Measurements from ENCODE around the gene SLC12A5. TPM values are rescaled to one million over a fixed set of nuclear protein-coding genes. Genes with fewer than 3 reads are reported as not detected.

SLC12A5 gene
- polyA plus RNA-seq, 1 donor from 2014 or later: 0.11 TPM

- Mint-ChIP-seq H3K27me3 (peaks cover 11% of the 10 kb centered on the region), H3K4me1 (peaks cover 23 to 31% (median 23%) of the 10 kb centered on the region in 3 donors), H3K36me3 (peaks cover 1% of the 10 kb centered on the region), H3K9me3 (no peaks in the 10 kb centered on the region), H3K27ac (peak overlapping the region in 1 of 3 donors; percentile 48), H3K4me3 (no peak overlapping the region)
Observed at GRCh38 chr20:46000262-46000996, 28.6 kb upstream of the SLC12A5 start.

GRCh38 chr20:46001498-46001897, 27.5 kb upstream of the SLC12A5 start:
- Mint-ChIP-seq H3K27me3 (peaks cover 13% of the 10 kb centered on the region), H3K36me3 (peaks cover 1% of the 10 kb centered on the region), H3K9me3 (no peaks in the 10 kb centered on the region), H3K4me1 (peaks cover 25 to 40% (median 27%) of the 10 kb centered on the region in 3 donors), H3K27ac (no peak overlapping the region), H3K4me3 (no peak overlapping the region)

GRCh38 chr20:46002008-46002407, 27.0 kb upstream of the SLC12A5 start:
- Mint-ChIP-seq H3K27me3 (peaks cover 13% of the 10 kb centered on the region), H3K36me3 (peaks cover 1% of the 10 kb centered on the region), H3K4me1 (peaks cover 25 to 41% (median 27%) of the 10 kb centered on the region in 3 donors), H3K4me3 (no peak overlapping the region), H3K9me3 (no peaks in the 10 kb centered on the region), H3K27ac (peak overlapping the region in 1 of 3 donors; percentile 35)

- Mint-ChIP-seq H3K27ac (no peak overlapping the region), H3K4me3 (peak overlapping the region in 3 of 4 donors; percentile 22 to 51 (median 37)), H3K36me3 (no peaks in the 10 kb centered on the region), H3K9me3 (no peaks in the 10 kb centered on the region), H3K4me1 (peaks cover 29 to 35% (median 32%) of the 10 kb centered on the region in 3 donors), H3K27me3 (peaks cover 21% of the 10 kb centered on the region)
Observed at GRCh38 chr20:46004187-46004586, 24.8 kb upstream of the SLC12A5 start.

- H3K4me3 Mint-ChIP-seq: peak overlapping the region; percentile 3 to 92 (median 15)
- peak overlapping the region; percentile 29 to 88 (median 50) for H3K27ac Mint-ChIP-seq
- H3K27me3 Mint-ChIP-seq: peaks cover 26% of the 10 kb centered on the region
- H3K4me1 Mint-ChIP-seq: peaks cover 35 to 40% (median 35%) of the 10 kb centered on the region in 3 donors
- H3K9me3 Mint-ChIP-seq: no peaks in the 10 kb centered on the region
- H3K36me3 Mint-ChIP-seq: no peaks in the 10 kb centered on the region
Observed at GRCh38 chr20:46004889-46005473, 24.0 kb upstream of the SLC12A5 start.

- no peaks in the 10 kb centered on the region for H3K9me3 Mint-ChIP-seq
- no peaks in the 10 kb centered on the region for H3K36me3 Mint-ChIP-seq
- H3K27me3 Mint-ChIP-seq: peaks cover 37% of the 10 kb centered on the region
- H3K27ac Mint-ChIP-seq: peak overlapping the region in 2 of 3 donors; percentile 29 to 37
- peak overlapping the region in 2 of 4 donors; percentile 8 to 63 for H3K4me3 Mint-ChIP-seq
- H3K4me1 Mint-ChIP-seq: peaks cover 40 to 50% (median 40%) of the 10 kb centered on the region in 3 donors
Observed at GRCh38 chr20:46006022-46006705, 22.9 kb upstream of the SLC12A5 start.

- peaks cover 0 to 4% (median 0%) of the 10 kb centered on the region in 3 donors for H3K9me3 Mint-ChIP-seq
- H3K4me3 Mint-ChIP-seq: peak overlapping the region in 2 of 4 donors; percentile 33 to 63
- no peaks in the 10 kb centered on the region for H3K36me3 Mint-ChIP-seq
- H3K4me1 Mint-ChIP-seq: peaks cover 43 to 50% (median 45%) of the 10 kb centered on the region in 3 donors
- H3K27ac Mint-ChIP-seq: no peak overlapping the region
- peaks cover 44% of the 10 kb centered on the region for H3K27me3 Mint-ChIP-seq
Observed at GRCh38 chr20:46006964-46007363, 22.1 kb upstream of the SLC12A5 start.

GRCh38 chr20:46007671-46008070, 21.3 kb upstream of the SLC12A5 start:
- peaks cover 0 to 4% (median 0%) of the 10 kb centered on the region in 3 donors for H3K9me3 Mint-ChIP-seq
- peaks cover 48% of the 10 kb centered on the region for H3K27me3 Mint-ChIP-seq
- H3K27ac Mint-ChIP-seq: peak overlapping the region in 2 of 3 donors; percentile 49 to 88
- H3K4me3 Mint-ChIP-seq: peak overlapping the region in 2 of 4 donors; percentile 33 to 72
- H3K4me1 Mint-ChIP-seq: peaks cover 44 to 50% (median 45%) of the 10 kb centered on the region in 3 donors
- no peaks in the 10 kb centered on the region for H3K36me3 Mint-ChIP-seq

GRCh38 chr20:46009816-46010215, 19.2 kb upstream of the SLC12A5 start:
- H3K27ac Mint-ChIP-seq: peak overlapping the region in 2 of 3 donors; percentile 17 to 23
- peaks cover 0 to 8% (median 0%) of the 10 kb centered on the region in 3 donors for H3K9me3 Mint-ChIP-seq
- no peaks in the 10 kb centered on the region for H3K36me3 Mint-ChIP-seq
- H3K4me1 Mint-ChIP-seq: peaks cover 37 to 48% (median 44%) of the 10 kb centered on the region in 3 donors
- H3K4me3 Mint-ChIP-seq: peak overlapping the region in 3 of 4 donors; percentile 48 to 89 (median 57)
- peaks cover 57% of the 10 kb centered on the region for H3K27me3 Mint-ChIP-seq

- Mint-ChIP-seq H3K4me1 (peaks cover 30 to 43% (median 36%) of the 10 kb centered on the region in 3 donors), H3K27ac (peak overlapping the region; percentile 17 to 96 (median 85)), H3K36me3 (no peaks in the 10 kb centered on the region), H3K27me3 (peaks cover 62% of the 10 kb centered on the region), H3K4me3 (peak overlapping the region; percentile 0 to 89 (median 56)), H3K9me3 (peaks cover 0 to 8% (median 0%) of the 10 kb centered on the region in 3 donors)
Observed at GRCh38 chr20:46010491-46011391, 18.3 kb upstream of the SLC12A5 start.

GRCh38 chr20:46011631-46012482, 17.2 kb upstream of the SLC12A5 start:
- Mint-ChIP-seq H3K27ac (peak overlapping the region in 2 of 3 donors; percentile 83 to 96), H3K9me3 (peaks cover 0 to 8% (median 0%) of the 10 kb centered on the region in 3 donors), H3K4me1 (peaks cover 29 to 34% (median 34%) of the 10 kb centered on the region in 3 donors), H3K36me3 (no peaks in the 10 kb centered on the region), H3K4me3 (peak overlapping the region in 2 of 4 donors; percentile 78 to 84), H3K27me3 (peaks cover 62% of the 10 kb centered on the region)

- Mint-ChIP-seq H3K4me3 (peak overlapping the region in 2 of 4 donors; percentile 50 to 69), H3K27me3 (peaks cover 57% of the 10 kb centered on the region), H3K36me3 (no peaks in the 10 kb centered on the region), H3K27ac (peak overlapping the region; percentile 80 to 88 (median 88)), H3K4me1 (peaks cover 23 to 30% (median 30%) of the 10 kb centered on the region in 3 donors), H3K9me3 (peaks cover 0 to 8% (median 0%) of the 10 kb centered on the region in 3 donors)
Observed at GRCh38 chr20:46012921-46013320, 16.1 kb upstream of the SLC12A5 start.

GRCh38 chr20:46013322-46013828, 15.6 kb upstream of the SLC12A5 start:
- Mint-ChIP-seq H3K9me3 (peaks cover 0 to 8% (median 0%) of the 10 kb centered on the region in 3 donors), H3K27me3 (peaks cover 52% of the 10 kb centered on the region), H3K27ac (peak overlapping the region; percentile 80 to 88 (median 88)), H3K4me3 (peak overlapping the region in 2 of 4 donors; percentile 16 to 33), H3K4me1 (peaks cover 21 to 26% (median 25%) of the 10 kb centered on the region in 3 donors), H3K36me3 (no peaks in the 10 kb centered on the region)
